GM12873 (cell line): ENCODE results near the gene CDR2.

ENCODE experiments used
- TF ChIP-seq, protein P1 (sequence below): IDR thresholded peaks from 2 replicates; pipeline ENCODE4 v1.5.1; 2012; ENCODE audit warnings: low read depth, mild to moderate bottlenecking, moderate library complexity, low read length, control low read depth; ENCODE audit not compliant: insufficient read depth; ENCODE audit errors: missing control alignments

The CDR2 gene

DNA sequence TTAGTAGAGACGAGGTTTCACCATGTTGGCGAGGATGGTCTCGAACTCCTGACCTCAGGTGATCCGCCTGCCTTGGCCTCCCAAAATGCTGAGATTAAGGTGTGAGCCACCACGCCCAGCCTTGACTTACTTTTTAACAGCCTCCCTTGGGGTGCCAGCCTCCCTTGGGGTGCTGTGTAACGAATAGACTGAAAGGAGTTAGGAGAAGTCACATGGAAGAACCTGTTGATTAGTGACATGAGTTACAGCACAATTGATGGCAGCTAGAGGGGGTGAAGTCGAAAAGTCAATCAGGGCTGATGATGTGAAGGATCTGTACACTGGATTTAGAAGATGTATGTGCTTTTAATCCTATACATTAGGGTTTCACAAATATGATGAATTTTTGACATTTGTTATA lies 39.4 kb upstream of the CDR2 start:
- TF ChIP-seq, protein P1, sequence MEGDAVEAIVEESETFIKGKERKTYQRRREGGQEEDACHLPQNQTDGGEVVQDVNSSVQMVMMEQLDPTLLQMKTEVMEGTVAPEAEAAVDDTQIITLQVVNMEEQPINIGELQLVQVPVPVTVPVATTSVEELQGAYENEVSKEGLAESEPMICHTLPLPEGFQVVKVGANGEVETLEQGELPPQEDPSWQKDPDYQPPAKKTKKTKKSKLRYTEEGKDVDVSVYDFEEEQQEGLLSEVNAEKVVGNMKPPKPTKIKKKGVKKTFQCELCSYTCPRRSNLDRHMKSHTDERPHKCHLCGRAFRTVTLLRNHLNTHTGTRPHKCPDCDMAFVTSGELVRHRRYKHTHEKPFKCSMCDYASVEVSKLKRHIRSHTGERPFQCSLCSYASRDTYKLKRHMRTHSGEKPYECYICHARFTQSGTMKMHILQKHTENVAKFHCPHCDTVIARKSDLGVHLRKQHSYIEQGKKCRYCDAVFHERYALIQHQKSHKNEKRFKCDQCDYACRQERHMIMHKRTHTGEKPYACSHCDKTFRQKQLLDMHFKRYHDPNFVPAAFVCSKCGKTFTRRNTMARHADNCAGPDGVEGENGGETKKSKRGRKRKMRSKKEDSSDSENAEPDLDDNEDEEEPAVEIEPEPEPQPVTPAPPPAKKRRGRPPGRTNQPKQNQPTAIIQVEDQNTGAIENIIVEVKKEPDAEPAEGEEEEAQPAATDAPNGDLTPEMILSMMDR: no peak

DNA sequence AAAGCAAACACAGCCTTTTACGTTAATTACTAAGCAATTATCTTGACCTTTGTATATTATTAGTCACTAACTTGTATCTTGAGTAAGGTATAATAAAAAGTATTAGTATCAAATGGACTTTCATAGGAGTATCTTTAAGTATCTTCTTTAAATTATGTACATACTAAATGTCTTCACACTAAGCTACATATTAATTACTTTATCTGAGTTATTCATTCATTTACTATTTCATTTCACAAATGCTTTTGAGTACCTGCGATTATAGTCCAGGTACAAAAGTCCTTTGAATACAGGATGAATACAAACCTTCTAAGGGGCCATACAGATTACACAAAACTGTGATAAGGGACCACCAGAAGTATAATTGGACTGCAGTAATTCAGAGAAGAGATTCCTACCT lies 33.1 kb upstream of the CDR2 start:
- TF ChIP-seq, protein P1: no peak

DNA sequence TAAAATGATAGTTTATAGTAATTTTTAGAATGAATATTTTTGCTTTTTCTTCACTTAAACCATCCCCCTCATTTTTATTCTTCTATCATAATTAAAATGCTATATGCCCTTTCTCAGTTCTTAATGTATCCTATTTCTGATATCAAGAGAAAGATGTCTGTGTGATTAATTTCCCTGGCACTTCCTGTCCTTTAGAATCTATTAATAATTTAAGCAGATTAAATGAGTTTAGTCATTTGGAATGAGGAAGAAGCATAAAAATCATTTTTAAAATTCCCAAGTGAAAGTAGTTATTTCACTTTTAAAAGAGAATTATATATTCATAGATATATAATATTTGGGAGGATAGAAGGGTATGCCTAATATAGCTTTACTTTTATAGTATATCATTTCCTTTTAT lies 27.8 kb upstream of the CDR2 start:
- TF ChIP-seq, protein P1: no peak

DNA sequence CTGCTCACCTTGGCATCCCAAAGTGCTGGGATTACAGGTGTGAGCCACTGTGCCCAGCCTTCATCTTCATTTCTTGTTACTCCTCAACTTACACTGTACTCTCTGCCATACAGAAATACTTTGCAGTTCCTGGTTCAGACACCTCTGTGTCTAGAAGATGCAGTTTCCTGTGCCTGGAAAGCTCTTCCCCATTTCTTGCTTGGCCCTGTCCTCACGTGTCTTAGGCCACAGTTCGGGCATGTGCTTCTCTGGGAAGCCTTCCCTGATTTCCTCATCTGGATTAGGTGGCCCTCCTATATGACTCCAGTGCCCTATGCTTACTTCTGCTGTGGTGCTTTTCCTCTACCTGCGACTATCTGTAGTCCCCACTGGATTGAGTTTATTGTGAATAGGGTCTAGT lies 26.5 kb upstream of the CDR2 start:
- TF ChIP-seq, protein P1: no peak

DNA sequence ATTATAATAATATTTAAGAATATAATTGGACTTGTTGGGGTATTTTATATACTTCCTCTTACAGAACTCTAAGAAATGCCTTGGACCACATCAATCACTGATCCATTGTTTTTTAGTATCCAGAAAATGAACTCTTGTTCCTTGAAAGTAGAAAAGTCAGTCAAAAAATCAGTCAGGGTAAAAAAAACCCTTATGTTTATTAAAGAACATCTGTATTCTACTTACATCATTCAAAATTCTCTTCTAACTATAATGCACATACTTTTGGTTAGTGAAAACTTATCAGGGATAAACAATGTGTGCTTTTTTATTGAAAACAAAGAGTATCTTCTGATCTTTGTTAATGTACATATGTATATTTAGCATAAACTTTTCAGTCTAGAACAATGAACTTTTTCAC lies 23.5 kb upstream of the CDR2 start:
- TF ChIP-seq, protein P1: no peak

DNA sequence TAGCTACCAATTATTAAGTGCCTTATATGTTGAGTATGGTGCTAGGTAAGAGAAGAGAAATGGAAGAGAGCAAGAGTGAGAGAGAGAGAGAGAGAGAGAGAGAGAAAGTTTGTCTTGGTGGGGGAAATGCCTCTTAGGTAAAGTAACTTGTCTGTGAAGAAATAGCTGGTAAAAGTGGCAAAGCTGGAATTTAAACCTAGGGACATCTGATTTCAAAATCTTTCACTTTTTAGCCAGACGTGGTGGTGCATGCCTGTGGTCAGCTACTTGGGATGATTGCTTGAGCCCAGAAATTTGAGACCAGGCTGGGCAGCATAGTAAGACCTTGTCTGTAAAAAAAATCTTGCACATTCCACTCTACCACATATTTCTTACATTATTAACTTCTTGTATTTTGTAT lies 23.0 kb upstream of the CDR2 start:
- TF ChIP-seq, protein P1: no peak

DNA sequence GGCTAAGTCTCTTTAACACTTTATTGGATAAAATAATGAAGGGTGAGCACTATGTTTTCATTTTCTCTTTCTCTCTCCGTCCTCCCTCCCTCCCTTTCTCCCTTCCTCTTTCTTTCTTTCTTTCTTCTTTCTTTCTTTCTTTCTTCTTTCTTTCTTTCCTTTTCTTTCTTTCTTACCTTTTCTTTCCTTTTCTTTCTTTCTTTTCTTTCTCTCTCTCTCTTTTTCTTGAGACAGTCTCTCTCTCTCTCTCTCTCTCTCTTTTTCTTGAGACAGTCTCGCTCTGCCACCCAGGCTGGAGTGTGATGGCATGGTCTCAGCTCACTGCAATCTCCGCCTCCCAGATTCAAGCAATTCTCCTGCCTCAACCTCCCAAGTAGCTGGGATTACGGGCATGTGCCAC lies 21.5 kb upstream of the CDR2 start:
- TF ChIP-seq, protein P1: no peak
